Mesendoderm (in vitro differentiated cells): ENCODE measurements around the gene RBM4B.

Experiments
- DNase-seq: peaks from one replicate; pipeline ENCODE4 v3.0.0; 2013
- H2AK5ac ChIP-seq: 2 replicates; pipeline ENCODE4 v1.6.1; 2013; ENCODE audit warnings: low read length, inconsistent platforms
- H2BK120ac ChIP-seq: 2 replicates; pipeline ENCODE4 v1.6.1; 2013; ENCODE audit warnings: low read depth, mild to moderate bottlenecking, low read length, moderate library complexity, mixed read lengths
- H2BK15ac ChIP-seq: replicated peaks from 2 replicates; pipeline ENCODE4 v1.6.1; 2013; ENCODE audit warnings: low read depth, mild to moderate bottlenecking, moderate library complexity
- H2BK5ac ChIP-seq: 2 replicates; pipeline ENCODE4 v1.6.1; 2013; ENCODE audit warnings: low read length, inconsistent platforms
- H3K18ac ChIP-seq: 2 replicates; pipeline ENCODE4 v1.6.1; 2013; ENCODE audit warnings: mild to moderate bottlenecking, low read length, mixed read lengths
- H3K23ac ChIP-seq: one replicate; pipeline ENCODE4 v1.6.1; 2013; ENCODE audit warnings: low read length
- H3K27ac ChIP-seq: 2 replicates; pipeline ENCODE4 v1.5.1; 2013; ENCODE audit warnings: low read depth, mild to moderate bottlenecking, inconsistent platforms, low read length, moderate library complexity
- H3K27me3 ChIP-seq: 2 replicates; pipeline ENCODE4 v1.6.1; 2013; ENCODE audit warnings: low read length, control low read depth, mild to moderate bottlenecking, inconsistent platforms; ENCODE audit not compliant: insufficient read depth, poor library complexity
- H3K36me3 ChIP-seq: 2 replicates; pipeline ENCODE4 v1.6.1; 2013; ENCODE audit warnings: low read length, inconsistent platforms; ENCODE audit not compliant: control insufficient read depth, insufficient read depth
- H3K4ac ChIP-seq: one replicate; pipeline ENCODE4 v1.6.1; 2013; ENCODE audit warnings: low read depth, mild to moderate bottlenecking, low read length, moderate library complexity
- H3K4me1 ChIP-seq: 2 replicates; pipeline ENCODE4 v1.6.1; 2013; ENCODE audit warnings: low read depth, low read length, inconsistent platforms; ENCODE audit not compliant: control insufficient read depth
- H3K4me2 ChIP-seq: 2 replicates; pipeline ENCODE4 v1.6.1; 2013; ENCODE audit warnings: low read length
- H3K4me3 ChIP-seq: 2 replicates; pipeline ENCODE4 v1.5.1; 2013; ENCODE audit warnings: mild to moderate bottlenecking, low read length
- H3K56ac ChIP-seq: one replicate; pipeline ENCODE4 v1.6.1; 2013; ENCODE audit warnings: low read length
- H3K79me1 ChIP-seq: 2 replicates; pipeline ENCODE4 v1.6.1; 2013; ENCODE audit warnings: low read length, inconsistent platforms
- H3K79me2 ChIP-seq: 2 replicates; pipeline ENCODE4 v1.6.1; 2013; ENCODE audit warnings: mild to moderate bottlenecking, low read length; ENCODE audit not compliant: control insufficient read depth, insufficient read depth
- H3K9ac ChIP-seq: 2 replicates; pipeline ENCODE4 v1.6.1; 2013; ENCODE audit warnings: low read length, inconsistent platforms
- H4K5ac ChIP-seq: one replicate; pipeline ENCODE4 v1.6.1; 2013; ENCODE audit warnings: low read length
- H4K8ac ChIP-seq: one replicate; pipeline ENCODE4 v1.6.1; 2013; ENCODE audit warnings: low read depth, mild to moderate bottlenecking, control low read depth, low read length, moderate library complexity
- WGBS: extraction: QIAGEN DNeasy Blood & Tissue Kit; methylation state at CpG from one replicate; pipeline ENCODE4 v1.1.7; 2013; ENCODE audit warnings: low lambda C conversion rate, missing lambda C conversion rate; ENCODE audit not compliant: insufficient coverage; ENCODE audit errors: extremely low coverage; 5-methylcytosine and 5-hydroxymethylcytosine counted together

Gene RBM4B

GRCh38 chr11:66710384-66710930 lies 32.8 kb upstream of the RBM4B start:
- H3K9ac ChIP-seq = no peak overlapping the region
- H3K79me2 ChIP-seq = no peaks in the 10 kb centered on the region
- H3K36me3 ChIP-seq = peaks cover 13% of the 10 kb centered on the region
- no peak overlapping the region for H4K8ac ChIP-seq
- H3K18ac ChIP-seq = no peak overlapping the region
- no peak overlapping the region for H4K5ac ChIP-seq
- no peak overlapping the region for H2BK120ac ChIP-seq
- no peak for DNase-seq
- no peak overlapping the region for H3K56ac ChIP-seq
- no peak overlapping the region for H3K27ac ChIP-seq
- H2BK15ac ChIP-seq = no peak overlapping the region
- no peaks in the 10 kb centered on the region for H3K79me1 ChIP-seq
- whole genome bisulfite sequencing = no CpG with 5 or more reads among the region's 15 CpGs
- no peak overlapping the region for H3K4me3 ChIP-seq
- H3K4me2 ChIP-seq = no peak overlapping the region
- H3K4me1 ChIP-seq = no peaks in the 10 kb centered on the region
- H3K23ac ChIP-seq = no peak overlapping the region
- H2BK5ac ChIP-seq = no peak overlapping the region
- H3K4ac ChIP-seq = no peak overlapping the region
- no peaks in the 10 kb centered on the region for H3K27me3 ChIP-seq
- H2AK5ac ChIP-seq = no peak overlapping the region

- Histone ChIP-seq H3K4me2 (no peak overlapping the region), H2BK5ac (no peak overlapping the region), H3K4me3 (no peak overlapping the region), H4K8ac (no peak overlapping the region), H3K79me2 (no peaks in the 10 kb centered on the region), H3K23ac (no peak overlapping the region), H3K36me3 (peaks cover 8% of the 10 kb centered on the region), H2AK5ac (no peak overlapping the region), H3K18ac (no peak overlapping the region), H3K9ac (no peak overlapping the region), H4K5ac (no peak overlapping the region), H3K27me3 (no peaks in the 10 kb centered on the region), H3K56ac (no peak overlapping the region), H3K4ac (no peak overlapping the region), H3K4me1 (no peaks in the 10 kb centered on the region), H2BK120ac (no peak overlapping the region), H3K27ac (no peak overlapping the region), H2BK15ac (no peak overlapping the region), H3K79me1 (no peaks in the 10 kb centered on the region)
- no peak for DNase-seq
- WGBS = no CpG with 5 or more reads among the region's 14 CpGs
These were observed 31.0 kb upstream of the RBM4B start for GRCh38 chr11:66708701-66709100.

GRCh38 chr11:66708094-66708493 lies 30.4 kb upstream of the RBM4B start:
- Histone ChIP-seq H2BK15ac (no peak overlapping the region), H3K18ac (no peak overlapping the region), H3K36me3 (peaks cover 5% of the 10 kb centered on the region), H3K4me1 (no peaks in the 10 kb centered on the region), H2BK120ac (no peak overlapping the region), H3K27me3 (no peaks in the 10 kb centered on the region), H3K4ac (no peak overlapping the region), H3K79me2 (no peaks in the 10 kb centered on the region), H3K27ac (no peak overlapping the region), H4K5ac (no peak overlapping the region), H4K8ac (no peak overlapping the region), H2BK5ac (no peak overlapping the region), H3K4me3 (no peak overlapping the region), H3K4me2 (no peak overlapping the region), H3K23ac (no peak overlapping the region), H2AK5ac (no peak overlapping the region), H3K79me1 (no peaks in the 10 kb centered on the region), H3K56ac (no peak overlapping the region), H3K9ac (no peak overlapping the region)
- DNase-seq = no peak
- no CpG with 5 or more reads among the region's 20 CpGs for WGBS

GRCh38 chr11:66707486-66707885 lies 29.8 kb upstream of the RBM4B start:
- WGBS = no CpG with 5 or more reads among the region's 26 CpGs
- Histone ChIP-seq H3K4ac (no peak overlapping the region), H4K5ac (no peak overlapping the region), H3K4me2 (no peak overlapping the region), H3K27ac (no peak overlapping the region), H3K18ac (no peak overlapping the region), H3K79me2 (no peaks in the 10 kb centered on the region), H3K23ac (no peak overlapping the region), H3K36me3 (peaks cover 3% of the 10 kb centered on the region), H2BK5ac (no peak overlapping the region), H3K4me1 (no peaks in the 10 kb centered on the region), H3K27me3 (no peaks in the 10 kb centered on the region), H3K9ac (no peak overlapping the region), H3K79me1 (no peaks in the 10 kb centered on the region), H3K56ac (no peak overlapping the region), H2BK120ac (no peak overlapping the region), H4K8ac (no peak overlapping the region), H3K4me3 (no peak overlapping the region), H2BK15ac (no peak overlapping the region), H2AK5ac (no peak overlapping the region)
- DNase-seq = no peak

- Histone ChIP-seq H3K4me3 (no peak overlapping the region), H3K23ac (no peak overlapping the region)
These were observed 29.3 kb upstream of the RBM4B start for GRCh38 chr11:66706989-66707388.

More at GRCh38 chr11:66706989-66707388, 29.3 kb upstream of the RBM4B start:
- Histone ChIP-seq H3K56ac (no peak overlapping the region), H2BK120ac (no peak overlapping the region), H4K5ac (no peak overlapping the region), H3K27me3 (no peaks in the 10 kb centered on the region), H3K18ac (no peak overlapping the region), H3K9ac (no peak overlapping the region), H3K4ac (no peak overlapping the region), H2BK5ac (no peak overlapping the region), H3K79me1 (no peaks in the 10 kb centered on the region), H3K4me2 (no peak overlapping the region), H3K27ac (no peak overlapping the region), H2BK15ac (no peak overlapping the region), H2AK5ac (no peak overlapping the region), H3K36me3 (peaks cover 3% of the 10 kb centered on the region), H3K4me1 (no peaks in the 10 kb centered on the region), H3K79me2 (no peaks in the 10 kb centered on the region), H4K8ac (no peak overlapping the region)
- no peak for DNase-seq
- no CpG with 5 or more reads among the region's 9 CpGs for WGBS
